ENCODE measurements around the gene CALHM5.

Gene CALHM5

DNA sequence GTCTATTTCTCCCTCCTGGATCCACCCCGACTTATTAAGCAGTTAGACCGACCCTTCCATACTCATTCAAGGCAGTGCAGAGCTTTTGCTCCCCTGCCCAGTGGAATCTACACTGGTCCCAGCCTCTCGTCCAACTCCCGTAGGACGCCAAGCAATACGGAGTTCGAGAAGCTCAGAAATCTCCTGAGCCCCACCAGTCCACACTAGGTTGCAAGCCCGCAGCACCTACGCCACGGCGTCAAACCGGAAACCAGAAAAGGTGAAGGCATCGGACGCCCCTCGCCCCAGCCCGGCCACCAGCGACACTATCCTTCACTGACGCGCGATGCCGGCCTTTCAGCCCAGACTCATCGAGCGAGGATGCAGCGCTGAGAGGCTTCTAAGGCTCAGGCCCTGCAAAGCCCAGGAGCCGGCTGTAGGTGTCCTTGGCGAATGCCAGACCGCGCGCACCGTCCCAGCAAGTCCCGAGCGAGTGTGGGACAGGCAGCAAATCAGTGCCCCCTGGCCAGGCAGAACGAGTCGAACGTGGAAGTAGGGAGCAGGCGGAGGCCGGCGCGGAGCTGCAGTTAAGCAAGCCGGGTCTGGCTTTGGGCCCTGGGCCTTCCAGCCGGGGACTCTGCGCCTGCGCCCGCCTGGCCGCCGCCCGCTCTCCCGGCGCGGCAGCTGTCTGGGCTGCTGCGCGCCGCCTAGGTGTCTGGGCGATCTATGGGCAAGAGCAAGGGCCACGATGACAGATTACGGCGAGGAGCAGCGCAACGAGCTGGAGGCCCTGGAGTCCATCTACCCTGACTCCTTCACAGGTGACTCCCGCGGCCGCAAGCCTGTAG, 59.6 kb downstream of the CALHM5 start, which contains the start of gene RWDD1:
Gene RWDD1, plus strand, starts transcription at position 649 of the 827 bp plus-strand sequence. Its CDS starts 79 bp downstream, at position 728.
- peak within 1 kb of the TSS; percentile 94 for H2AFZ ChIP-seq (ENCODE audit: low read length)
- H3K9ac ChIP-seq (ENCODE audit: low read depth, low read length, poor library complexity): peak within 1 kb of the TSS; percentile 95
- H2BK5ac ChIP-seq (ENCODE audit: low read length): no peak within 1 kb of the TSS
- H3K27ac ChIP-seq (replicated peaks; ENCODE audit: low read length): peak within 1 kb of the TSS; percentile 83
- no peak within 1 kb of the TSS for H4K8ac ChIP-seq (ENCODE audit: low read depth, low read length)
- H2BK120ac ChIP-seq (ENCODE audit: low read depth, low read length): no peak within 1 kb of the TSS
- no peak within 1 kb of the TSS for H2BK12ac ChIP-seq (ENCODE audit: low read length)
- H4K91ac ChIP-seq (ENCODE audit: low read depth, low read length, poor library complexity): no peak within 1 kb of the TSS
- H3K36me3 ChIP-seq (replicated peaks in 1 of 2; ENCODE audit: control insufficient read depth in 2 of 2, insufficient read depth in 2 of 2, low read length in 2 of 2): peaks cover 0 to 23% of the 10 kb centered on the region in 2 donors
- peak; percentile 98 for DNase-seq (ENCODE audit: low spot score)
- H3K4ac ChIP-seq (ENCODE audit: low read length): no peak within 1 kb of the TSS
- peaks cover 3 to 4% of the 10 kb centered on the region in 2 donors for H3K4me1 ChIP-seq (ENCODE audit: control insufficient read depth in 2 of 2, insufficient read depth in 1 of 2, low read depth in 1 of 2, low read length in 2 of 2)
- H3K18ac ChIP-seq (ENCODE audit: low read length): peak within 1 kb of the TSS; percentile 93
- peak within 1 kb of the TSS; percentile 50 for H3K23ac ChIP-seq (ENCODE audit: low read depth, low read length, poor library complexity)
- H3K14ac ChIP-seq (ENCODE audit: low read length): no peak within 1 kb of the TSS
- no peak within 1 kb of the TSS for H2AK5ac ChIP-seq (ENCODE audit: low read depth, low read length)
- peak within 1 kb of the TSS; percentile 66 for H3K4me2 ChIP-seq (ENCODE audit: insufficient read depth, low read length, poor library complexity, severe bottlenecking)
- H3K79me1 ChIP-seq (ENCODE audit: low read depth, low read length): no peaks in the 10 kb centered on the region
- peak within 1 kb of the TSS; percentile 95 for H3K4me3 ChIP-seq (ENCODE audit: low read length in 2 of 2)
- no peak within 1 kb of the TSS for H2BK15ac ChIP-seq (ENCODE audit: low read length)
- no peaks in the 10 kb centered on the region for H3K27me3 ChIP-seq (ENCODE audit: control insufficient read depth in 3 of 3, insufficient read depth in 3 of 3, low read depth in 1 of 3, low read length in 3 of 3)
- no CpG with 5 or more reads among the region's 62 CpGs for WGBS, 2 donors (ENCODE audit: extremely low coverage in 2 of 2, insufficient read length in 2 of 2, insufficient replicate concordance in 1 of 2)
- H3K9me3 ChIP-seq (replicated peaks in 1 of 2; ENCODE audit: control insufficient read depth in 2 of 2, insufficient read depth in 1 of 2, low read depth in 1 of 2, low read length in 2 of 2): no peaks in the 10 kb centered on the region

DNA sequence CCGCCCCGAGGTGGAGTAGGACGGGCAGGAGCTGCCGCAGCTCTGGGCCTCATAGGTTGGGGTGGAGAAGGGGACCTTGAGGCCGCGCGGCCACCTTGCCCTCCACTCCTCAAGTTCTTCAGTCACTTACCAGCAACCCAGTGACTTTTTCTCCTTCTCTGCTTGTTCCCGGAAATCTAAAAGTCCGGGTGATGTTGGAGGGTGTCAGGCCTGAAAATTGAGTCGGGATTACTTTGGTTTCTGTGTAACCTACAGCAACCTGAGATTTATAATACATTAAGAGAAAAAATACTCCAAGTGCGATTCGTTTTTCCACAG, 60.2 kb downstream of the CALHM5 start:
- H3K4me3 ChIP-seq (ENCODE audit: low read length in 2 of 2): peak overlapping the region; percentile 88 to 95
- peaks cover 3 to 4% of the 10 kb centered on the region in 2 donors for H3K4me1 ChIP-seq (ENCODE audit: control insufficient read depth in 2 of 2, insufficient read depth in 1 of 2, low read depth in 1 of 2, low read length in 2 of 2)

DNA sequence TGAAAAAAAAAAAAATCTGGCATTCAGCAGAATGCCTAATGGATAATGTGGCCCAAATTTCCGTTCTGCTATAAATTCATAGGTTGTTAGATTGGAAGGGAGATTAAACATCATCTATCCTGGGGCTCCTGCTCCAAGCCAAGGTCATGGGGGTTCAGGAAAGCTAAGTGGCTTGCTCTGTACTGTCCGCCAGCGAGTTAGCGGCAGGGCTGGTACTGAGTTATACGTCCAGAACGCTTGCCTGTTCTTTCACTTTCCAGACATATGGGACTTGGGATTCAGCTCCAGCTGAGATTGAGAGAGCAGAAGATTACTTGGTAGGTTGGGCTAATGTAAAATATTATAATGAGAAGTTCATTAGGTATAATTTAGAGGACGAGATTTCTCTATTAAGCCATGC, 60.7 kb downstream of the CALHM5 start:
- H3K4me3 ChIP-seq (ENCODE audit: low read length in 2 of 2): peak overlapping the region; percentile 88 to 95
- no peak overlapping the region for H3K14ac ChIP-seq (ENCODE audit: low read length)
- H4K91ac ChIP-seq (ENCODE audit: low read depth, low read length, poor library complexity): no peak overlapping the region
- no peaks in the 10 kb centered on the region for H3K9me3 ChIP-seq (replicated peaks in 1 of 2; ENCODE audit: control insufficient read depth in 2 of 2, insufficient read depth in 1 of 2, low read depth in 1 of 2, low read length in 2 of 2)
- no peak overlapping the region for H3K4ac ChIP-seq (ENCODE audit: low read length)
- peaks cover 3 to 4% of the 10 kb centered on the region in 2 donors for H3K4me1 ChIP-seq (ENCODE audit: control insufficient read depth in 2 of 2, insufficient read depth in 1 of 2, low read depth in 1 of 2, low read length in 2 of 2)
- H2BK12ac ChIP-seq (ENCODE audit: low read length): no peak overlapping the region
- no peak overlapping the region for H4K8ac ChIP-seq (ENCODE audit: low read depth, low read length)
- H3K36me3 ChIP-seq (replicated peaks in 1 of 2; ENCODE audit: control insufficient read depth in 2 of 2, insufficient read depth in 2 of 2, low read length in 2 of 2): peaks cover 0 to 34% of the 10 kb centered on the region in 2 donors
- H3K9ac ChIP-seq (ENCODE audit: low read depth, low read length, poor library complexity): no peak overlapping the region
- WGBS, 2 donors (ENCODE audit: extremely low coverage in 2 of 2, insufficient read length in 2 of 2, insufficient replicate concordance in 1 of 2): no CpG with 5 or more reads among the region's 7 CpGs
- DNase-seq (ENCODE audit: low spot score): no peak
- H2BK120ac ChIP-seq (ENCODE audit: low read depth, low read length): no peak overlapping the region
- no peak overlapping the region for H3K18ac ChIP-seq (ENCODE audit: low read length)
- H2AK5ac ChIP-seq (ENCODE audit: low read depth, low read length): no peak overlapping the region
- H3K79me1 ChIP-seq (ENCODE audit: low read depth, low read length): no peaks in the 10 kb centered on the region
- no peak overlapping the region for H2BK15ac ChIP-seq (ENCODE audit: low read length)
- peak overlapping the region; percentile 66 for H3K4me2 ChIP-seq (ENCODE audit: insufficient read depth, low read length, poor library complexity, severe bottlenecking)
- no peak overlapping the region for H3K23ac ChIP-seq (ENCODE audit: low read depth, low read length, poor library complexity)
- no peak overlapping the region for H2BK5ac ChIP-seq (ENCODE audit: low read length)
- no peaks in the 10 kb centered on the region for H3K27me3 ChIP-seq (ENCODE audit: control insufficient read depth in 3 of 3, insufficient read depth in 3 of 3, low read depth in 1 of 3, low read length in 3 of 3)
- no peak overlapping the region for H3K27ac ChIP-seq (replicated peaks; ENCODE audit: low read length)
- H2AFZ ChIP-seq (ENCODE audit: low read length): peak overlapping the region; percentile 93

More for the DNA sequence above, 60.2 kb downstream of the CALHM5 start:
- H2BK120ac ChIP-seq (ENCODE audit: low read depth, low read length): no peak overlapping the region
- H3K27ac ChIP-seq (replicated peaks; ENCODE audit: low read length): peak overlapping the region; percentile 81
- no peak overlapping the region for H4K91ac ChIP-seq (ENCODE audit: low read depth, low read length, poor library complexity)
- H2AK5ac ChIP-seq (ENCODE audit: low read depth, low read length): no peak overlapping the region
- no peak overlapping the region for H2BK12ac ChIP-seq (ENCODE audit: low read length)
- peak overlapping the region; percentile 93 for H2AFZ ChIP-seq (ENCODE audit: low read length)
- no peak overlapping the region for H4K8ac ChIP-seq (ENCODE audit: low read depth, low read length)
- no peaks in the 10 kb centered on the region for H3K79me1 ChIP-seq (ENCODE audit: low read depth, low read length)
- H3K18ac ChIP-seq (ENCODE audit: low read length): peak overlapping the region; percentile 93
- no peaks in the 10 kb centered on the region for H3K27me3 ChIP-seq (ENCODE audit: control insufficient read depth in 3 of 3, insufficient read depth in 3 of 3, low read depth in 1 of 3, low read length in 3 of 3)
- no peak overlapping the region for H3K14ac ChIP-seq (ENCODE audit: low read length)
- no peak overlapping the region for H2BK5ac ChIP-seq (ENCODE audit: low read length)
- no CpG with 5 or more reads among the region's 12 CpGs for WGBS, 2 donors (ENCODE audit: extremely low coverage in 2 of 2, insufficient read length in 2 of 2, insufficient replicate concordance in 1 of 2)
- H2BK15ac ChIP-seq (ENCODE audit: low read length): no peak overlapping the region
- H3K4ac ChIP-seq (ENCODE audit: low read length): no peak overlapping the region
- DNase-seq (ENCODE audit: low spot score): no peak
- H3K4me2 ChIP-seq (ENCODE audit: insufficient read depth, low read length, poor library complexity, severe bottlenecking): peak overlapping the region; percentile 41
- peaks cover 0 to 28% of the 10 kb centered on the region in 2 donors for H3K36me3 ChIP-seq (replicated peaks in 1 of 2; ENCODE audit: control insufficient read depth in 2 of 2, insufficient read depth in 2 of 2, low read length in 2 of 2)
- peak overlapping the region; percentile 95 for H3K9ac ChIP-seq (ENCODE audit: low read depth, low read length, poor library complexity)
- H3K9me3 ChIP-seq (replicated peaks in 1 of 2; ENCODE audit: control insufficient read depth in 2 of 2, insufficient read depth in 1 of 2, low read depth in 1 of 2, low read length in 2 of 2): no peaks in the 10 kb centered on the region
- peak overlapping the region; percentile 50 for H3K23ac ChIP-seq (ENCODE audit: low read depth, low read length, poor library complexity)

All from neuronal stem cell (in vitro differentiated cells).